Measurements from ENCODE around the gene DAP.
"Not testable (repeated sequence)": the region's sequence is repeated elsewhere in the genome, so short reads cannot be mapped to it uniquely, and the experiment has no call there.

DAP gene

DNA sequence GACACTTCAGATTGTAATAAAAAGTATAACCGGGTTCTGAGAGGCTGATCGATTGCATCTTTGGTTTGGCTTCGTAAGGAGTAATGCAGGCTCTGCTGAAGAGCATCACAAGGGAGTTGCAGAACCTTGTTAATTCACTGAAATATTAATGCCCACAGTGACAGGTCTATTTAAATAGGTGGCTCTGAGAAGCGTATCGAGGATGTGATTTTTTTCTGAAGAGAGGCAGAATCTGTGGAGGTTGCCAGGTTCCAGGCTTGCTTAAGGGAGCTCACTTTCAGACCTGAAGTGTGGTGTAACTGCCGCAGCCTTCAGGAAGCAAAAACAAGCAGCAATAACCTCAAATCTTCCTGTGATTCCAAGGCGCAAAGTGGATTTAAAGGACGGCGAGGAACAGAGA lies 116.8 kb downstream of the DAP start:
- Mint-ChIP-seq H3K27ac (no peak overlapping the region), H3K27me3 (peaks cover 4% of the 10 kb centered on the region), H3K36me3 (ENCODE audit: low read depth) (peaks cover 10% of the 10 kb centered on the region), H3K4me1 (ENCODE audit: low read depth) (peaks cover 25% of the 10 kb centered on the region), H3K4me3 (no peak overlapping the region), H3K9me3 (no peaks in the 10 kb centered on the region)

DNA sequence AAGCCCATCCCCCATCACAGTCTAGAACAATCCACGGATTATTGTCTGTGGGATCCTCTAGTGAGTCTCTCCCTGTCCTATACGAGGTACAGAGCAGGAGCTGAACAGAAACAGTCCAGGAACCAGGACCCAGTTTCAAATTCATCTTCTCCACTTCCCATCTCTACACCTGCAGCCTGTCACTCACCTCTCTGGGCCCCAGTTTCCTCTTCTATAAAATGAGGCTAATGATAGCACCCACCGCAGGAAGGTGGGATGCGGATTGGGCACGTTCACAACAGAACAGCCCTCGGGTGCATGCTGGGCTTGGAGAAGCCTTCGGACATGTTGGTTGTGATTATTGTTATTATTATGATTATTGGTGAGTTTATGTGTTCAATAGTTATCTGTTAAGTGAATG lies 118.7 kb downstream of the DAP start:
- peaks cover 32% of the 10 kb centered on the region for H3K4me1 Mint-ChIP-seq (ENCODE audit: low read depth)
- peaks cover 4% of the 10 kb centered on the region for H3K27me3 Mint-ChIP-seq
- H3K9me3 Mint-ChIP-seq, result peaks cover 6% of the 10 kb centered on the region
- H3K27ac Mint-ChIP-seq, result no peak overlapping the region
- H3K36me3 Mint-ChIP-seq (ENCODE audit: low read depth), result peaks cover 18% of the 10 kb centered on the region
- no peak overlapping the region for H3K4me3 Mint-ChIP-seq

DNA sequence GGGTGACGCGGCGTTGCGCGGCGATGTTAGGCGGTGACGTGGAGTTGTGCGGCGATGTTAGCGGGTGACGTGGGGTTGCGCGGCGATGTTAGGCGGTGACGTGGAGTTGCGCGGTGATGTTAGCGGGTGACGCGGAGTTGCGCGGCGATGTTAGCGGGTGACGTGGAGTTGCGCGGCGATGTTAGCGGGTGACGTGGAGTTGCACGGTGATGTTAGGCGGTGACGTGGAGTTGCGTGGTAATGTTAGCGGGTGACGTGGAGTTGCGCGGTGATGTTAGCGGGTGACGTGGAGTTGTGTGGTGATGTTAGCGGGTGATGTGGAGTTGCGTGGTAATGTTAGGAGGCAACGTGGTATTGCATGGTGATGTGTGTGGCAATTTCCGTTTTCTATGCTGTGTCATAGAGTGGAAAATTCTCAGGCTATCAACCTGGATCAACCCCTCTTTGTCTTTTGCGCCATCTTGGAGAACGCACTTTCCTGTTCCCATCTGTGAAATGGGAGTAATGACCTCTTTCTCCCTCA lies 121.1 kb downstream of the DAP start:
- peaks cover 49% of the 10 kb centered on the region for H3K4me1 Mint-ChIP-seq (ENCODE audit: low read depth)
- H3K36me3 Mint-ChIP-seq (ENCODE audit: low read depth), result peaks cover 18% of the 10 kb centered on the region
- peaks cover 6% of the 10 kb centered on the region for H3K9me3 Mint-ChIP-seq
- H3K4me3 Mint-ChIP-seq, result no peak overlapping the region
- peaks cover 4% of the 10 kb centered on the region for H3K27me3 Mint-ChIP-seq
- H3K27ac Mint-ChIP-seq, result peak overlapping the region; percentile 65

GRCh38 chr5:10638723-10639122 lies 122.3 kb downstream of the DAP start:
- H3K9me3 Mint-ChIP-seq, H3K27me3 Mint-ChIP-seq: not testable (repeated sequence)
- peak overlapping the region; percentile 35 for H3K4me3 Mint-ChIP-seq
- peak overlapping the region; percentile 41 for H3K27ac Mint-ChIP-seq
- H3K36me3 Mint-ChIP-seq (ENCODE audit: low read depth), result peaks cover 23% of the 10 kb centered on the region
- H3K4me1 Mint-ChIP-seq (ENCODE audit: low read depth), result peaks cover 49% of the 10 kb centered on the region

DNA sequence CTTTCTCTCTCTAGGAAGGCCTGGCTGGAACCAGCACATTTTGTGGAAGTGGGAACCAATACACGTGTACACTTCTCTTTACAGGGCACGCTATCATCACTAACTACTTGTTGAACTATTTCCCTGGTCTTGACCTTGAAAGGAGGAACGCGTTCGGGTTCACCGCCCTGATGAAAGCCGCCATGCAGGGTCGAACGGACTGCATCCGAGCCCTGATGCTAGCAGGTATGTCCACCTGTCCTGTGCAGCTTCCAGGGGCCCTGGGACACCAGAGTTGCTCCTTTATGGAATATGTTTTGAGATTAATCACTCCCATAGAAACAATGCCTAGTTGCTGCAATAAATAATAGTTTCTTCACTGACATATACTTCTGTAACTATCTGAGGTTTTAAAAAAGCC lies 123.1 kb downstream of the DAP start:
- peaks cover 6% of the 10 kb centered on the region for H3K9me3 Mint-ChIP-seq
- H3K4me3 Mint-ChIP-seq, result no peak overlapping the region
- peaks cover 26% of the 10 kb centered on the region for H3K36me3 Mint-ChIP-seq (ENCODE audit: low read depth)
- H3K4me1 Mint-ChIP-seq (ENCODE audit: low read depth), result peaks cover 51% of the 10 kb centered on the region
- no peak overlapping the region for H3K27ac Mint-ChIP-seq
- no peaks in the 10 kb centered on the region for H3K27me3 Mint-ChIP-seq

- H3K4me1 Mint-ChIP-seq (ENCODE audit: low read depth), result peaks cover 63% of the 10 kb centered on the region
These were observed 124.5 kb downstream of the DAP start for GRCh38 chr5:10636363-10637142.

GRCh38 chr5:10635867-10636350 lies 125.1 kb downstream of the DAP start:
- no peaks in the 10 kb centered on the region for H3K27me3 Mint-ChIP-seq
- H3K4me1 Mint-ChIP-seq (ENCODE audit: low read depth), result peaks cover 70% of the 10 kb centered on the region
- H3K27ac Mint-ChIP-seq, result peak overlapping the region; percentile 99
- peaks cover 6% of the 10 kb centered on the region for H3K9me3 Mint-ChIP-seq
- H3K36me3 Mint-ChIP-seq (ENCODE audit: low read depth), result peaks cover 26% of the 10 kb centered on the region
- H3K4me3 Mint-ChIP-seq, result peak overlapping the region; percentile 79

More at GRCh38 chr5:10636363-10637142, 124.5 kb downstream of the DAP start:
- Mint-ChIP-seq H3K27me3 (no peaks in the 10 kb centered on the region), H3K9me3 (peaks cover 6% of the 10 kb centered on the region), H3K36me3 (ENCODE audit: low read depth) (peaks cover 26% of the 10 kb centered on the region), H3K27ac (peak overlapping the region; percentile 99), H3K4me3 (peak overlapping the region; percentile 79)

DNA sequence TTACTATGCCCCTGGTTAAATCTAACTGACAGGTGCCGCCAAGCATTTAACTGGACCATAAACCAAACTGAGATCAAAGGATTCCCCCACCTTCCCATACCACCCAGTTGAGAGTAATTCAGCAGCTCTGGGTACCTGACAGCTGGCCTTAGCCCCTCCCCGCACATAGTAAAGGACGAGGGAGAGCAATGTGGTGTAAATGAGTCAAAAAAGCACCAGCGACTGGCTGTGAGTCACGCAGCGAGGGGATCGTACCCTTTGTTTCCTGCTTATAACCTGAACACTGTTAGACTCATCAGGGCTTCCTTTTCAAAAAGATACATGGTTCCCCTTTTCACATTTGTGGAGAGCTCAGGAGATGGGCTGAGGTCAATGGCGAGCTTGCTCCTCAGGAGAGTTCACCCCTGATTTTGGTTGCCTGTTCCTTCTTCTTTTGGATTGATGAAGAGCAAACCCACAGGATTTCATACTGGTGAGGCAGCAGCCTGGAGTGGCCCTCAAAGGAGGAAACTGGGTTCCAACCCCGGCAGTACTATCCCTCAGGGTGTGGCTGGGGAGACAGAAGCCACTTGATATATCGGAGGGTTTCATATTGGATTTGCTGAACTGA lies 125.7 kb downstream of the DAP start:
- H3K27ac Mint-ChIP-seq, result peak overlapping the region; percentile 99
- peaks cover 6% of the 10 kb centered on the region for H3K9me3 Mint-ChIP-seq
- H3K27me3 Mint-ChIP-seq, result no peaks in the 10 kb centered on the region
- H3K36me3 Mint-ChIP-seq (ENCODE audit: low read depth), result peaks cover 26% of the 10 kb centered on the region
- peak overlapping the region; percentile 79 for H3K4me3 Mint-ChIP-seq
- peaks cover 75% of the 10 kb centered on the region for H3K4me1 Mint-ChIP-seq (ENCODE audit: low read depth)

- peaks cover 9% of the 10 kb centered on the region for H3K9me3 Mint-ChIP-seq
- H3K36me3 Mint-ChIP-seq (ENCODE audit: low read depth), result peaks cover 28% of the 10 kb centered on the region
- H3K4me1 Mint-ChIP-seq (ENCODE audit: low read depth), result peaks cover 83% of the 10 kb centered on the region
- H3K27ac Mint-ChIP-seq, result peak overlapping the region; percentile 99
- peak overlapping the region; percentile 39 for H3K4me3 Mint-ChIP-seq
- peaks cover 3% of the 10 kb centered on the region for H3K27me3 Mint-ChIP-seq
These were observed 126.5 kb downstream of the DAP start for GRCh38 chr5:10634562-10634961.

- Mint-ChIP-seq H3K9me3 (peaks cover 10% of the 10 kb centered on the region), H3K36me3 (ENCODE audit: low read depth) (peaks cover 30% of the 10 kb centered on the region), H3K27ac (peak overlapping the region; percentile 99), H3K4me3 (peak overlapping the region; percentile 72), H3K27me3 (peaks cover 4% of the 10 kb centered on the region), H3K4me1 (ENCODE audit: low read depth) (peaks cover 88% of the 10 kb centered on the region)
These were observed 127.0 kb downstream of the DAP start for GRCh38 chr5:10634050-10634449.

DNA sequence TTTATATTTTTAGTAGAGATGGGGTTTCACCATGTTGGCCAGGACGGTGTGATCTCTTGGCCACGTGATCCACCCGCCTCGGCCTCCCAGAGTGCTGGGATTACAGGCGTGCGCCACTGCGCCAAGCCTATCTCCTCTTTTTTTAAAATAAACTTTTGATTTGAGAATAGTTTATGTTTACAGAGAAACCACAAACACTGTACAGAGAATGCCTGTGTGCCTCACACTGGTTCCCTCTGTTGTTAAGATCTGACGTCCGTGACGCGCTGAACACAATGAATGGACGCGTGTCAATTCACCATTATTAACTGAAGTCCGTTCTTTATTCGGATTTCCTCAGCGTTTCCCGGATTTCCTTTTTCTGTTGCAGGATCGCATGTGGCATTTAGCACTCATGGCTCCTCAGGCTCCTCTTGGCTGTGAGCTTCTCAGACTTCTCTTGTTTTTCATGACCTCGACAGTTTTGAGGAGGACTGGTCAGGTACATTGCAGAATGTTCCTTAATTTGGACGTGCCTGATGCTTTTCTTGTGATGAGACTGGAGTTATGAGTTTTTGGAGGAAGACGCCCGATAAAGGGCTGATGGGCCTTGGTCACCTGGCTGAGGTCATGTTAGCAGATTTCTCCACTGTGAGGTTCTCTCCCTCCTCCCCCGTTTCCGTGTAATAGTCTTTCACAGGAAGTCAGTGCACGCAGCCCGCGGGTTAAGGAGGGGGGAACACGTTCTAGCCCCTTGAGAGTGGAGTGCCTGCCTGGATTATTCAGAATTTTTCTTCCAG lies 127.6 kb downstream of the DAP start:
- peaks cover 7% of the 10 kb centered on the region for H3K9me3 Mint-ChIP-seq

GRCh38 chr5:10632110-10632761 lies 128.8 kb downstream of the DAP start:
- Mint-ChIP-seq H3K9me3 (peaks cover 5% of the 10 kb centered on the region), H3K27ac (peak overlapping the region; percentile 92), H3K27me3 (peaks cover 4% of the 10 kb centered on the region), H3K4me3 (peak overlapping the region; percentile 60), H3K4me1 (ENCODE audit: low read depth) (peaks cover 95% of the 10 kb centered on the region), H3K36me3 (ENCODE audit: low read depth) (peaks cover 19% of the 10 kb centered on the region)

More for the DNA sequence above, 127.6 kb downstream of the DAP start:
- Mint-ChIP-seq H3K27me3 (peaks cover 4% of the 10 kb centered on the region), H3K36me3 (ENCODE audit: low read depth) (peaks cover 26% of the 10 kb centered on the region), H3K4me1 (ENCODE audit: low read depth) (peaks cover 94% of the 10 kb centered on the region), H3K4me3 (peak overlapping the region; percentile 72), H3K27ac (peak overlapping the region; percentile 99)

GRCh38 chr5:10631316-10631996 lies 129.6 kb downstream of the DAP start:
- peak overlapping the region; percentile 92 for H3K27ac Mint-ChIP-seq
- peaks cover 5% of the 10 kb centered on the region for H3K9me3 Mint-ChIP-seq
- peak overlapping the region; percentile 60 for H3K4me3 Mint-ChIP-seq
- H3K36me3 Mint-ChIP-seq (ENCODE audit: low read depth), result peaks cover 22% of the 10 kb centered on the region
- peaks cover 4% of the 10 kb centered on the region for H3K27me3 Mint-ChIP-seq
- peaks cover 93% of the 10 kb centered on the region for H3K4me1 Mint-ChIP-seq (ENCODE audit: low read depth)

DNA sequence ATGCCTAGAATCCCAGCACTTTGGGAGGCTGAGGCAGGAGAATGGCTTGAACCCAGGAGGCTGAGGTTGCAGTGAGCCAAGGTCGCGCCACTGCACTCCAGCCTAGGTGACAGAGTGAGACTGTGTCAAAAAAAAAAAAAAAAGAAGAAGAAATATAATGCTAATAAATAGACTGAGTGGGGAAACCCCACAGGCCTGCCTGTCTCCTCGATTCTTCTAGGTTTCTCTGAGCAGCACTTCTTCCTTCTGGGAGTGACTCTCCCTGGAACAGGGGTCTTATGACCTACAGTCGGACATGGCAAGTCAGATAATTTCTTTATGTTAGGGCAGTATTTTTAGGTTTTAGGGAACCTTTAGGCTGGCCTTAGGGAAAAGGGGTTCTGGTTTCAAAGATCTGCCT lies 130.3 kb downstream of the DAP start:
- not testable (repeated sequence) for H3K4me3 Mint-ChIP-seq, H3K27me3 Mint-ChIP-seq, H3K9me3 Mint-ChIP-seq
- Mint-ChIP-seq H3K27ac (peak overlapping the region; percentile 92), H3K4me1 (ENCODE audit: low read depth) (peaks cover 90% of the 10 kb centered on the region), H3K36me3 (ENCODE audit: low read depth) (peaks cover 22% of the 10 kb centered on the region)

Data from stimulated activated naive CD8-positive, alpha-beta T cell treated with anti-CD3 and anti-CD28 coated beads, Interleukin-15, Interleukin-2, amounts not matched to agents 100 ng/mL and 50 ng/mL, for 24 hours (primary cell).